GM19328 (cell line): Measurements from ENCODE around the gene INPP5K.
A peak's percentile ranks its signal among the peaks of the same experiment; 100 is the strongest.
"Not testable (repeated sequence)": the region's sequence is repeated elsewhere in the genome, so short reads cannot be mapped to it uniquely, and the experiment has no call there.

Source experiments
- ATAC-seq: cut with Tn5 transposase; IDR thresholded peaks from one replicate; pipeline ENCODE4 v1.9.1; 2021; ENCODE audit warnings: mild to moderate bottlenecking, moderate library complexity; ENCODE audit not compliant: unreplicated experiment

INPP5K gene

DNA sequence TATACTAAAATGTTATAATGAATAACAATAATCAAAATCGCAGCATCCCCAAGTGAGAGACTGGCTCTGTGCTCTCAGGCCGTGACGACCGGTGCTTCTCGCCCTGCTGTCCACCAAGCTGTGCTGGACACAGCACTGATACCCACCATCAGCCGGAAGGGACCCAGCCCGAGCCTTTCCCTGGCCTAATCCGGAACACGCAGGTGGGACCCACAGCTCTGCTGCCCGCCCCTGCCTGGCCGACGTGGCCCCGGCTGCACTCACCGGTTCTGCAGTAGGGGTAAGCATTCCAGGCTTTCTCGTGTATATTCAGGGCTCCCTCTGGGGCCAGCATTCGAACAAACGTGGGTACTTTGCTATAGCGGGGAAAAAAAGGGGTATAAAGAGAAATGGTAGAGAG, 31.6 kb upstream of the INPP5K start:
- ATAC-seq, result no peak

DNA sequence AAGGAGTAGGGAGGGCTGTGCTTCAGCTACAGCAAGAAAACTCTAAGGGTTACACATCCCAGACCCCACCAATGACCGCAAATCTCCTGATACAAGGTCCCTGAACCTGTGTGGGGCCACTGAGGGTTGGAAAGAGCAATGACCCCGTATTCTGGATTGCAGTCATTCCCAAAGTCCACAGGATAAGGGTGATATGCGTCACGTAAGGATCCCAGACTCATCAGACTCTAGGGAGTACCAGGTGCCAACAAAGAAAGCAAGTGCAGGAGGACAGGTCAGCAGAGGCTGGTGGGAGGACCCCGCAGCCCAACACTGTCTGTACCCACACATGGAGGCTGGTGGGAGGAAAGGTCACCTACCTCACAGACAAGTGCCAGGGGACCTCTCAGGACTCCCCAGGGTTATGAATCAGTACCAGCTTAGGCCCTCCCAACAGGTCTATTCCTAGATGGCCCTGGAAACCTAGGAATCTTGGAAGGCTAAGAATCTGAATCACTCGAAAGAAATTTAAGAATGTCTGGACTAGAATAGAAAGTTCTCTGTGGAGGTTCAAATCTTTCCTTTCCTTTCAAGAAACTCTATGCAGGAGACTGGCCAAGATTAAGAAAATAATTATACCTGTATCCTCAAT, 30.0 kb upstream of the INPP5K start:
- ATAC-seq, result no peak

DNA sequence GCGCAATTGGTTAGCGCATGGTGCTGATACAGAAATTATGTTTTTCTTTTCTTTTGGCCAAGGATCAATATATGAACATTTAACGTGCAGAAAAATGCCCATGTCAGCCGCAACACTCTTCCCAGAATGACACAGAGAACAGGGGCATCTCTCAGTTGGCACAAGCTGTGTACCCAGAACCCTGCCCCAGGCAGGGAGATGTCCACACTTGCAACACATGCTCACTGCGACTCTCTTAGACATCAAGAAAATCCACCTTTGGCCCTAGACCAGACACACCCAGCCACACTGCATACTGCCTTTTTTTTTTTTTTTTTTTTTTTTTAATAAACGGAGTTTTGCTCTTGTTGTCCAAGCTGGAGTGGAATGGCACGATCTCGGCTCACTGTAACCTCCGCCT, 29.2 kb upstream of the INPP5K start:
- ATAC-seq, result no peak

DNA sequence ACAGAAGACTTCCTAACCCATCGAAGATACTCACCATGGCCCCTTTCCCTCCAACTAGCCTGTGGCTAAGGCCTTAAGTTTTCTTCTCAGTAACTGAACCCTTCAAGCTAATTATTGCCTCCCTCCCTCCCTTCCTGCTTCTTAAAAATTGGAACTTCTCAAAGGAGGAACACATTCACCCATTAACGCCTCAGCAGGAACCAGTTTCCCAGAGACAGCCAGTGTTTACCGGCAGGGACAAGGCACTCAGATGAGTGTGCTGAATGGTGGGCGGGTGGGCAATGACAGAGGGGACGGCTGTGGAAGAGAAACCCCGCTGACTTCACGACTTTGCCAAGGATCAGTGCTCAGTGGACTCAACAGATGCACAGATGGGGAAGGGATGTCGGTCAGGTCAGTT, 25.9 kb upstream of the INPP5K start:
- no peak for ATAC-seq

DNA sequence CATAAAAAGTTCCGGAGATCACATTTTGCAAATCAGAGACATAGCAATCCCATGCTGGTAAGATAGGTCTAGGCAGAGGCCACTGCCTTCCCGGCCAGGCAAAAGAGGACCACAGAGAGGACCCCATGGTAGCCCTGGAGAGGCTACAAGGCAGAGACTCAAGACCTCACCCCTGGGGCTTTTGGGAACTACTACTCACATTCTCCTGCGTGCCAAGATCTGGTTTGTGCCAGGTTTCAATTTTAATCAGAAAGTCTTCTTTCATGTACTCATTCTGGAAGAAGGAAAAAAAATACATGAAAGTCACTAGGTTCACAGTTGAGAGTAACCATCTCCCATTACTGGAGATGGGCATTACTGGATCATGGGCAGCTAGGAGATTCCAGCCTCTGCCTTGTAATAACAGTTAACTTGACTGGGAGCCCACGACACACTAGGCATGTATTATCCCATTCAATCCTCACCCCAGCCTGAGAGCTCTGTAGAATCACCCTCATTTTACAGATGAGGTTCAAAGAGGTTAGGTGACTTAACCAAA, 25.0 kb upstream of the INPP5K start:
- no peak for ATAC-seq

DNA sequence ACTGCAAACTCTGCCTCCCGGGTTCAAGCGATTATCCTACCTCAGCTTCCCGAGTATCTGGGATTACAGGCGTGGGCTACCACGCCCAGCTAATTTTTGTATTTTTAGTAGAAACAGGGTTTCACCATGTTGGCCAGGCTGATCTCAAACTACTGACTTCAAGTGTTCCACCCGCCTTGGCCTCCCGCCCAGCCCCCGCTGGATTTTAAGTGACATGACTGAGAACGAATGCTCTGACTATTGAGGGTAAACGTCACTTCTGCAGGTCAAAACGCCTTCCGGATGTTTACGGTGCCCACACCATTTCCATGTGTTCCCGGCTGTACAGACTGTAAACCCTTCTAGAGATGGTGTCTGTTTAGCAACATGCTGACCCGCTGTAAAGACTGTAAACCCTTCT, 23.4 kb upstream of the INPP5K start:
- no peak for ATAC-seq

DNA sequence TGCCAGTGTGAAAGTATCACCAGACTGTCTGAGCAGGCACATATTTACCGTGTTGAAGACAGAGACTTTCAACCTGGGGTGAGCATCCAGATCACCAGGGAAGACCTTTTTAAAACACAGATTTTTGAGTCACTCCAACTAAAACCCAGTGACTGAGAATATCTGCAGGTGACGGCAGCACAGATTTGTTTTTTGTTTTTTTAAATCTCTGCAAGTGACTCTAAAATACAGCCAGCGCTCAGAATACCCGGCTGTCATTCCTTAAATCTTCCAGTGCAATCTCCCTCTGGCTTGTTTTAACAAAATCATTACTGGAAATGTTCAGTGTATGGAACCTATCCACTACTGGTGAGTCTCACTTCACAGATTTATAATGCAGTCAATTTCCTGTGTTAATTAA, 19.3 kb upstream of the INPP5K start:
- no peak for ATAC-seq

DNA sequence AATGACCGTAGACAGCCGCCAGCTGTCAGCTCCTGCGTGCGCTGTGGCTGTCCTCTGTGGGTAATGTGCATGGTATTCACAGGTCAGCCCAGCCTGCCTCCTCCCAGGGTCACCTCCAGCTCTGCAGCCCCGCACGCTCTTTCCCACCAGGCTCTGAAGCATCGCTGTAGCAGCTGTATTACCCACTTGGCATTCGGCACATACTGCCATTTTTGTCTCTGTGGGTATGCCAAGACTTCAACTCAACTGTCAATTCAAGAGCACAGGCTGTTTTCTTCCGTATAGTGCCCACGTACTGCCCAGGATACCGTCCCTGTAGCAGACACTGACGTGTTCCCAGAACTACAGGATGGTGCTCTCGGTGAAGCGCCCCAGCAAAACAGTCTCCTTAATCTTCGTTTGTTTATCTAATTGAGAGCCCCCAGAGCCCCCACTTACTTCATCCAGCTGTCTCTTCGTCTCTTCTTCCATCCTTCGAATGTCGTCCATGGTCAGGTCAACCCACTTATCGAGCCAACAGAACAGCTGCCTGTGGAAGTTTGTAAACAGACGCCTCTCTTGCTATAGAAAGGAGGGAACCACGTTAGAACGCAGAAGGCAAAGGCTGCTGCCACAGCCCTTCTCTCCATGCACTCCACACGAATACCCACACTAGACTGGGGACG, 17.4 kb upstream of the INPP5K start:
- ATAC-seq, result no peak

DNA sequence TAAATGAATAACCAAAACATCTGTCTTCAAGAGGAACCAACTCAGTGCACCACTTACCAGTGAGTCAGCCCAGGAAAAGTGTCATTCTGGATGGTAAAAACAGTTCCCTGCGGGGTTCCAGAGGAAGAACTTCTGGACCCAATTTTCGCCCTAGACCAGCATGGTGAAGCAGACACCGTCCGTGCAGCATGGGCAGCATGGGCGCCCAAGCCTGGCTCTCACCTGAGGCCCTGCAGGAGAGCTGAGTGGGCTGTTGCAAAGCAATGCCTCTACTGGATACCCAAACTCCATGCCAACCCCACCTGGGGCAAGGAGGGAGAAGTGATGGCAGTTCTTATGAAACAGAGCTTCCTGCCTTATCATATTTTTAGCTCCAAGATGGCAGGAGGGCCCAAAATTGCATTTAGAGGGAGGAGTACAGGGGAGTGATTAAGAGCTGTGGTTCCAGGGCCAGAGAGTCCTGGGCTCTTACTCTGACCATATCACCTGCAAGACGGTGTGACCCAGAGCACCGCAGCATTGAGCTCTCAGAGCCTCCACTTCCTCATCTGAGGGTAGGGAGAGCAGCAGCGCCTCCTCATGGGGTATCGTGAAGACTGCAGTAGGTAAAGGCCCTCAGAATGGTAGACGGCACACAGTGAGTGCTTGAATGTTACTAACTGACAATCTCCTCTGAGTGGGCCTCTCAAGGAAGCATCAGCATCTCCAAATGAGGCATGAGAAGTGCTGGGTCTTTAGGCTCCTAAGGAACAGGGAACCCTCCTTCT, 16.6 kb upstream of the INPP5K start:
- no peak for ATAC-seq

DNA sequence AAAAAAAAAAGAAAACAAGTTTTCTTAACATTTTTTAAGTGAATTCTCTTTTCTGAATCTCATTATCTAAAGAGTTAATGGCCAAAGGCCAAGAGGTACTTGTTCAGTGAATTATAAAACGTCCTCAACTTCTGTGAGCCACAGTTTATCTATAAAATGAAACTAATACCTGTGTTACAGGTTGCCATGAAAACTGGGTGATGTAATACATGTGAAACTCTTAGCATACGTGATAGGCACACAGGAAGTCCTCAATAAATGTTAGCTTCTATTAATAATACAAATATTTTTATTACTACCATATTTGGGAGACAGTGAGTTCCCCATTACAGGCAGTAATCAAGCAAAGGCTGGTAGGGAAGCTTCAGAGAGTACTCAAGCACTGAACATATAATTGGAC, 13.5 kb upstream of the INPP5K start:
- ATAC-seq, result no peak

DNA sequence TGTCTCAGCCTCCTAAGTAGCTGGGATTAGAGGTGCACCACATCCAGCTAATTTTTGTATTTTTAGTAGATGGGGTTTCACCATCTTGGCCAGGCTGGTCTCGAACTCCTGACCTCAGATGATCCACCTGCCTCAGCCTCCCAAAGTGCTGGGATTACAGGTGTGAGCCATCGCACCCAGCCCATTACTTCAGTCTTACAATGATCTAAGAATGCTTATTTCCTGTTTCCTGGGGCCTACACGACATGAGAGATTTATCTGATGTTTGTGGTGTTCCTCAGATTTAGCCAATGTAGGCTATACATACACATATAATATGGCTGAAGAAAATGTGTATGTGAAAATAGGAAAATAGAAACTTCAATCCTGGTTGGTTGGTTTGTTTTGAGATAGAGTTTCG, 10.5 kb upstream of the INPP5K start:
- ATAC-seq, result not testable (repeated sequence)

DNA sequence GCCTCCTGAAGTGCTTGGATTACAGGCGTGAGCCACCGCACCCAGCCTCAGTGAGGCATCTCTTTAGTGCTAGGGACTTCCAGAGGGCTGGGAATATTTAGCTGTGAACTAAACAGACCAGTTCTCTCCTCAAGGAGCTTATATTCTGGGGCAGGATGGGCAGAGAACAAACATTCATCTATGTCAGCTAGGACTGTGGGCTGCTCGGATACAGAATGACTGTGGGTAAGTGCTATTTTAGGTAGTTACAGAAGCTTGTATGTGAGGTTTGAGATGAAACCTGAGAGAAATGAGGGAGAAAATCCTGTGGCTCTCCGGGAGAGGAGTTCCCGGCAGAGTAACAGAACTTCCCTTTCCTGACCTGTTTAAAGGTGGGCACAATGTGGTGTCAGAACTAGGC, 6.2 kb upstream of the INPP5K start:
- no peak for ATAC-seq

DNA sequence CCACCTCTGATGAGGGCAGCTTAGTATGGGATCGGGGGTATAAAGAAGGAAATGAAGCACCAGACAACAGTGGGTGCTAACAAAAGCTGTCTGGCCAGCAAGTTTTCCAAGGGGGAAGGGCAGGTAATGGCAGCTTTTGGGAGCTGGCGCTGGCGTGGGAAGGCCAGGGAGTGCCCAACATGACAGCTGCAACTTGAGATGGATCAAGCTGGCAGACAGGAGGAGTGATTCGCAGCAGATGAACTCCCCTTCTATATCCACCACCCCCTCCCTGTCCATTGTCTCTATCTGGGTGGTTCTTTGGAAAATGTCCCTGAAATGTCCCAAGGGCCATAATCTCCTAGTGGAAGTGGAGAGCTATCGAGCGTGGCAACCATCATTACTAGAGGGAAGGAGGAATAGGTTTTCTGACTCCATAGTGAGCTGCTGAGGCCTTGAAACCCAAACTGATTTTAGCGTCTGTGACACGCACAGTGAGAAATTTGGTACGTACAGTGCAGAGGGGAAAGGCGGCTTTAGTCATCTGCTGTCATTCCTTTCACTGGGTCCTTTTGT, 4.8 kb upstream of the INPP5K start:
- ATAC-seq, result no peak

DNA sequence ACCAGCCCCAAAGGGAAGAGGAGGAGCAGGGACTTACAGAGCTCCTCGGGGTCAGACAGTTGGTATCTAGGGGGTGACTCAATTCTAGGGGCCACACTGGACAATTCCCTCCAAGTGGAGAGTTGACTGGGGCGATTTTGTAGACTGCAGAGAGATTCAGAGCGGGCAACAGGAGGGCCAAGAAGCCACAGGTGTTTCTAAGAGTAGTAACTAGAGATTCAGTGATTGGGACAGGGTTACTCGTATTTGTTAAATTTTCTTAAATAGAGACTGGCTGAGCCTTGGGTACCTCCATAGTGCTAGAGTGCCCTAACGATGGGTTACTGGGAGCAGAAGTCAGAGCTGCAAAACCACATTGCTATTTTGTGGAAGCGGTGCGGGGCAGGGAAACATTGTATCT, 3.3 kb upstream of the INPP5K start:
- ATAC-seq, result no peak

DNA sequence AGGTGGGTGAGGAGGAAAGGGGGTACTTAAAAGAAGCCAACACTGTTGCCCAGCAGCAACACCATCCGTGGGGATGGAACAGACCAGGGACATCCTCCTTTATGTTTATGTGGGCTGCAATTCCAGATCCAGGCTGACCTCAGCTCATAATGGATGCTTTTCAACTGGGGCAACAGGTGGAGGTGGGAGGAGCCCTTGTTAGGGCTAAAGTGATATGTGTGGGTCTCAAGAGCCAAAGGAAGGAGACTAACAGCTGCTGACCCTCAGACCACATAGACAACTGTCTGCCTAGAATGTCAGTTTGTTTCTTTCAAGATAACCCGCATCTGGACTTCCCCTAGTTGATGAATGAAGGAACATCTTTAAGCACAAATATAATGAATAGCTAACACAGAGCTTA, 2.0 kb upstream of the INPP5K start:
- no peak for ATAC-seq

DNA sequence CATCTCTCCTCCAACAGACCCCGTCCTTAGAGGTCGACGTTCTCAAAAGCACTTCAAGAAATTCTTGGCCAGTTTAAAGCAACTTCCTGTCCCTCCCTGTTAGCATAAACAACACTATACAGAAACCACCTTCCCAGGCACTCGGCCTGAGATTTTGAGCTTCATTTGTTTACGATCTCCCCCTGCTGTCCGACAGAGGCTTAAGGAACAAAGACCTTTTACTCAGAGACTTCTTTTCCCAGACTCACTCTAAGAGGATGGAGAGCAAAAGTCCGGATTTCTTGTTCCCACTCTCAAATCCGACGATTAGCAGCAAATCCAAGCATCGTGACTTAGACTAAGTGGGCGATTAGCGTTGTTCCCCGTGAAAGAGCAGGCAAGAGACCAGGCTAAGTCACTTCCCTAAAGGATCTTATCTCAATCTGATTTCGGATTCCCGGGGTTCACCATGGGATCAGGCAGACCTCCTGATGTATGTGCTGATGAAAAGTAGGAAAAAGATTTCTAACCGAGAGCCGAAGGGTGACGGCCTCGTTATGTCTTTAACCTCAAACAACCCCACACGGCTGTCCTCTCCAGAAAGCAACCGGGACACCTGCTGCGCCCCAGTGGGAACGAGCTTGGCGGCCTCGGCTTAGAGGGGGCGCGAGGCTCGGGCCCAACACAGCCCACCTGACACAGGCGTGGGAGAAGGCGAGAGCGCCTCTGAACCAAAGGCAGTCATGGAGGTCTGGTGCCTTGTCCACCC, 598 bp downstream of the INPP5K start:
- ATAC-seq, result peak; percentile 15

DNA sequence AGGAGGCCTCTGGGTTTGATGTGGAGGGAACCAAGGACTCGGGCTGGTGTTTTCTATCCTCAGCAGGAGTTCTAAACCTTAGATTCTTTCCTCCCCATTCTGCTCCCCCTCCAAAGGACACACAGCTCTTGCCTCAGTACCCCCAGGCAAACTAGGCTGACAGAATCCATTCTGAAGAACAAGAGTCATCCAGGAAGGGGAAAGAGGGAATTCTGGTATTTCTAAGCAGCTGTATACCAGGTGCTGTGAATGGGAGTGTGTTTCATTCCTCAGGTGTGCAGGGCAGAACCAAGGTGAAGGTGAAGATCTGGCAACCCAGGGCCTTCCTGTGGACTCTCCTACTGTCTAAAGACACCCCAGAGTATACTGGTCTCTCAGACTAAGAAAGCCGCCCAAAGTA, 4.1 kb downstream of the INPP5K start:
- ATAC-seq, result no peak

DNA sequence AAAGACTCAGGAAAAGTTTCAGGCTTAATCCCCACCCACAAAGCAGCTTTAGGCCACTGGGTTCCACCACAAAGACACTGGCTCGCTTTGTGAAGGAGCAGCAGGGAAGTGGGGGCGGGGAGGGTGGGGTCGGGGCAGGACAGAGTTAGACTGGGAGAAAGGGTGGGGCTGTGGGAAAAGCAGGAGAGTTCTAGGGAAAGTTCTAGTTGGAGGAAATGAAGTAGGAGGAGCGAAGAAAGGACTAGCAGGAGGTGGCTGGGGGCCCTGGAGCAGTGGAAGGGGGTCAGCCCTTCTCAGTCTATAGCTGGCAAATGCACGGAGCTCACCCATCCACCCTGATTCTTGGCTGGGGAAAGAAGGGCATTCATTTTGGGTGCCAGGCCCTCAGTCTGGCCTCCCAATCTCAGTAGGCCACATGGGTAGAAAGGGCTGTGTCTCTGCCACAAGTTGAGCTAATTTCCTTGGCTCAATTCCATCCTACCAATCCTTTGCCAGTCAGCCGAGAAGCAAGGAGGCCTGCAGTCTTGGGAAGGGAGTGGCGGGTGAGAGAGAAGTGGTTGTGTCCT, 4.6 kb downstream of the INPP5K start:
- no peak for ATAC-seq

DNA sequence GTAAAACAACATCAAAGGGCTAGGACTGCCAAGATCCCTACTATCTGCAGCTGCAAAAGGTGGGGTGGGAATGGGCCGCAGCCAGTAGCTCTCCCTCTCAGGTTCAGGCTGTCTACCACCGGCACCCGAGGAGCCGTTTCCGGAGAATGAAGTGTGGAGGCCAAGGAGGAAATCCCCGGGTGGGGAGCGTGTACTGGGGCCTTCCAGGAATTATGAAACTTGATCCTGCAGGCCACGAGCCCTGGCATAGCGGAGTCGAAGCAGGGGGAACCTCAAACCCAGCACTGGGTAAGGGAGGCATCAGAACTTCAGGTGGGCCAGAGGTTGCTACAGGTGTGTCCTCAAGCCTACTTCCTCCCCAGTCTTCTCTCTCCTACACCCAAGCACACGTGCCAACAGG, 5.1 kb downstream of the INPP5K start:
- no peak for ATAC-seq

DNA sequence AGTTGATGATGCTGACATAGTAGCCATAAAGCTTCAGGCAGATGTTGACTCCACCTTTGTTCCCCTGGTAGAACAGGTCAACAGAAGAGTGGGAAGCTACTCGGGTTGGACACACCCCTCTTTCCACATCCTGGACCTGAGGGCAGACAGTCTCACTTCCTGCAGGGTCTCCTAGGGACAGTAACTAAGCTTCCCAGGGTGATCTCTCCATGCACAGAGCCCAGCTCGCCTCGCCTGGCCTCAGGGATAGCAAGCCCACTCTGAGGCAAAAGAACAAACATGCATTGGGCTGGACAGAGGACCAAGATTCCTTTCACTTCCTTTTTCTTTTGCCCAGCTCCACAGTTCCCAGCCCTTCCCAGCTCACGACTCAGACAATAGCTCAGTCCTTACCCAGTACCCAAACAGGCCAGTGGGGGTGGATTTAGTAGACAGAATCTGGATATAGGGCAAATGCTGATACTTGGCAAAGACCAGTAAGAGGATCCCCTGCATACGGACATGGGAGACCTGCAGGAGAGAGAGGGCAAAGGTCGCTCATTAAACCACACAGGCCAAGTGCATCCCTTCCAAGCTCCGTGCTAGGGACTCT, 7.0 kb downstream of the INPP5K start:
- no peak for ATAC-seq
